Activated T-helper 2 cell treated with anti-CD3 and anti-CD28 coated beads, Interferon-gamma antibody, Interleukin-2, Interleukin-4, amounts not matched to agents 10 μg/mL and 5 μg/mL and 100 μg/mL, durations not matched to agents 14 hours and 24 hours and 36 hours (primary cell): ENCODE measurements around the gene PCDHGA12. TPM values are rescaled to one million over a fixed set of nuclear protein-coding genes. Genes with fewer than 3 reads are reported as not detected.
"Not testable (repeated sequence)": the region's sequence is repeated elsewhere in the genome, so short reads cannot be mapped to it uniquely, and the experiment has no call there.

Experiments
- DNase-seq: peaks from one replicate; pipeline ENCODE4 v3.0.0; 2021; ENCODE audit warnings: low spot score
- H3K27ac Mint-ChIP-seq: one replicate; pipeline ENCODE4 v1.8.0; 2021; ENCODE audit warnings: mixed read lengths
- H3K27me3 Mint-ChIP-seq: one replicate; pipeline ENCODE4 v1.8.0; 2021; ENCODE audit warnings: low read depth, mixed read lengths
- H3K36me3 Mint-ChIP-seq: one replicate; pipeline ENCODE4 v1.8.0; 2021; ENCODE audit warnings: low read depth, mixed read lengths
- H3K4me1 Mint-ChIP-seq: one replicate; pipeline ENCODE4 v1.8.0; 2021; ENCODE audit warnings: low read depth, mixed read lengths
- H3K4me3 Mint-ChIP-seq: one replicate; pipeline ENCODE4 v1.8.0; 2021; ENCODE audit warnings: low read depth, mild to moderate bottlenecking, moderate library complexity, mixed read lengths
- H3K9me3 Mint-ChIP-seq: one replicate; pipeline ENCODE4 v1.8.0; 2021; ENCODE audit warnings: mixed read lengths
- intact Hi-C: fragments of 100-400 bp; cut with micrococcal nuclease; formaldehyde crosslinking; loops from one replicate; pipeline ENCODE4 v1.15.1; 2023
- total RNA-seq: library from RNA; stranded (reverse); gene quantifications from 2 replicates; pipeline ENCODE4 v1.2.3, GENCODE V29; 2022

The PCDHGA12 gene
- total RNA-seq, 1 donor from 2014 or later = 0.16 TPM

DNA sequence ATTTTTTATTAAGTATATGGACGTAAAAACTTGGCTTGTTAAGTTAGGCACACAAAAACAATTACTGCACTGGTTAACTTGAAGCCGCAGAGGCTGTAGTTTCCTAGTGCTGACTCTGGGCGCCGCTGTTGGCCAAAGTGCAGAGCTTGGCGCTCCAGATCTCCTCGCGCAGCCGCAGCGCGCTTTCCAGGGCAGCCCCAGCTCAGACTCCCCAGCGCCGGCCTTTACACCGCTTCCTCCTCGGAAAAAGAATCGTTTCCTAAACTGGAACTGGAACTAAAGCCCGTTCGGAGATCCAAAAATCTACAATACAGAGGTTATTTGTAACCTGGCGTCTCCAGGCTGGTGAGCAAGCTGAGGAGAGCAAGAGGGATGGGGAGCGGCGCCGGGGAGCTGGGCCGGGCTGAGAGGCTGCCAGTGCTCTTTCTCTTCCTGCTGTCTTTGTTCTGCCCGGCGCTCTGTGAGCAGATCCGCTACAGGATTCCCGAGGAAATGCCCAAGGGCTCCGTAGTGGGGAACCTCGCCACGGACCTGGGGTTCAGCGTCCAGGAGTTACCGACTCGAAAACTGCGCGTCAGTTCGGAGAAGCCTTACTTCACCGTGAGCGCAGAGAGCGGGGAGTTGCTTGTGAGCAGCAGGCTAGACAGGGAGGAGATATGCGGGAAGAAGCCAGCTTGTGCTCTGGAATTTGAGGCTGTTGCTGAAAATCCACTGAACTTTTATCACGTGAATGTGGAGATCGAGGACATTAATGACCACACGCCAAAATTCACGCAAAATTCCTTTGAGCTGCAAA is 32.4 kb upstream of the PCDHGA12 start, which contains the start of gene PCDHGB5:
TSS of gene PCDHGB5 (plus strand) at position 192 of the 796 bp plus-strand sequence. CDS start at position 373, 181 bp downstream.
- H3K27ac Mint-ChIP-seq, H3K36me3 Mint-ChIP-seq, intact Hi-C loops, H3K4me1 Mint-ChIP-seq: not testable (repeated sequence)
- H3K4me3 Mint-ChIP-seq = peak within 1 kb of the TSS; percentile 55
- H3K27me3 Mint-ChIP-seq = peaks cover 22% of the 10 kb centered on the region
- peak; percentile 31 for DNase-seq
- peaks cover 36% of the 10 kb centered on the region for H3K9me3 Mint-ChIP-seq

DNA sequence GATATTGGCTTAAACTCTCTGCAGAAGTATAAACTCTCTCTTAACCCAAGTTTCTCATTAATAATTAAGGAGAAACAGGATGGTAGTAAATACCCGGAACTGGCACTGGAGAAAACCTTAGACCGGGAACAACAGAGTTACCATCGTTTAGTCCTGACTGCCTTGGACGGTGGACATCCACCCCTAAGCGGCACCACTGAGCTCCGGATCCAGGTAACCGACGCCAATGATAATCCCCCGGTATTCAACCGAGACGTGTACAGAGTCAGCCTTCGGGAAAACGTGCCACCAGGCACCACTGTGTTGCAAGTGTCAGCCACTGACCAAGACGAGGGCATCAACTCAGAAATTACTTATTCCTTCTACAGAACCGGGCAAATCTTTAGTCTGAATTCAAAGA is 31.7 kb upstream of the PCDHGA12 start:
- H3K27me3 Mint-ChIP-seq = peaks cover 23% of the 10 kb centered on the region
- intact Hi-C loops = no loop called here

DNA sequence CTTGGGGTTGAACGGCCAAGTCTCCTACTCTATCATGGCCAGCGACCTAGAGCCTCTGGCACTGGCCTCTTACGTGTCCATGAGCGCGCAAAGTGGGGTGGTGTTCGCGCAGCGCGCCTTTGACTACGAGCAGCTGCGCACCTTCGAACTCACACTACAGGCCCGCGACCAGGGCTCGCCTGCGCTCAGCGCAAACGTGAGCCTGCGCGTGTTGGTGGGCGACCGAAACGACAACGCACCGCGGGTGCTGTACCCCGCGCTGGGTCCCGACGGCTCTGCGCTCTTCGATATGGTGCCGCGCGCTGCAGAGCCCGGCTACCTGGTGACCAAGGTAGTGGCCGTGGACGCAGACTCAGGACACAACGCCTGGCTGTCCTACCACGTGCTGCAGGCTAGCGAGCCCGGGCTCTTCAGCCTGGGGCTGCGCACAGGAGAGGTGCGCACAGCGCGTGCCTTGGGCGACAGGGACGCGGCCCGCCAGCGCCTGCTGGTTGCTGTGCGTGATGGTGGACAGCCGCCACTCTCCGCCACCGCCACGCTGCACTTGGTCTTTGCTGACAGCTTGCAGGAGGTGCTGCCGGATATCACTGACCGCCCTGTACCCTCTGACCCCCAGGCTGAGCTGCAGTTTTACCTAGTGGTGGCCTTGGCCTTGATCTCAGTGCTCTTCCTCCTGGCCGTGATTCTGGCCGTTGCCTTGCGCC is 30.6 kb upstream of the PCDHGA12 start:
- no peak overlapping the region for H3K4me3 Mint-ChIP-seq
- intact Hi-C loops = no loop called here
- no peaks in the 10 kb centered on the region for H3K4me1 Mint-ChIP-seq

More for the DNA sequence above, 31.7 kb upstream of the PCDHGA12 start:
- Mint-ChIP-seq H3K4me1 (no peaks in the 10 kb centered on the region), H3K4me3 (no peak overlapping the region), H3K27ac (no peak overlapping the region), H3K36me3 (no peaks in the 10 kb centered on the region), H3K9me3 (peaks cover 35% of the 10 kb centered on the region)
- DNase-seq = no peak

DNA sequence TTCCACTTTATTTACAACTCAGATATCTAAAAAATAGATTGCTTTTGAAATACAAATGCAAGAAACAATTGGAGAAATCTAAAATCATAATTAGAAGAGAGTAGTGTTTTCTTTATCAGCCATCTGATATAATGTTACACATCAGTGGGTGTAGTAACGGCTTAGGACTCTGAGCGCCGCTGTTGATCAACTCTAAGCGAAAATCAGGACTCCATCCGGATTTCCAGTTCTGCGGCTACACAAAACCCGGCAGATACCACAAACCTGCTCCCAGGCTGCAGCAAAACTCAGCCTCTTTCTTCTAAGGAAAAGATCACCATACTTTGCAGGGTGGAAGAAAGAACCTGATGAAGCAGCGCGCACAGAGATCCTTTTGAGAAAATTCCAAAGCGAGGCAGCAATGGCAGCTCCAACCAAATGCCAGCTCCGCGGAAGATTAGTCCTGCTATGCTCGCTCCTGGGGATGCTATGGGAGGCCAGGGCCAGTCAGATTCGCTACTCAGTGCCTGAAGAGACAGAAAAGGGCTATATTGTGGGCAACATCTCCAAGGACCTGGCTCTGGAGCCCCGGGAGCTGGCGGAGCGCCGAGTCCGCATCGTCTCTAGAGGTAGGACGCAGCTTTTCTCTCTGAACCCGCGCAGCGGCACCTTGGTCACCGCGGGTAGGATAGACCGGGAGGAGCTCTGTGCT is 27.6 kb upstream of the PCDHGA12 start, which contains the start of gene PCDHGA9:
TSS of gene PCDHGA9 (plus strand) at position 226 of the 691 bp plus-strand sequence. CDS start at position 401, 175 bp downstream.
- peaks cover 29% of the 10 kb centered on the region for H3K9me3 Mint-ChIP-seq
- DNase-seq = no peak
- H3K36me3 Mint-ChIP-seq = no peaks in the 10 kb centered on the region
- peaks cover 30% of the 10 kb centered on the region for H3K27me3 Mint-ChIP-seq
- intact Hi-C loops = no loop called here
- H3K4me1 Mint-ChIP-seq = no peaks in the 10 kb centered on the region
- H3K4me3 Mint-ChIP-seq = no peak within 1 kb of the TSS
- no peak within 1 kb of the TSS for H3K27ac Mint-ChIP-seq

More for the DNA sequence above, 30.6 kb upstream of the PCDHGA12 start:
- H3K36me3 Mint-ChIP-seq = no peaks in the 10 kb centered on the region
- H3K27ac Mint-ChIP-seq = no peak overlapping the region
- peaks cover 25% of the 10 kb centered on the region for H3K27me3 Mint-ChIP-seq
- H3K9me3 Mint-ChIP-seq = peaks cover 30% of the 10 kb centered on the region
- DNase-seq = no peak

DNA sequence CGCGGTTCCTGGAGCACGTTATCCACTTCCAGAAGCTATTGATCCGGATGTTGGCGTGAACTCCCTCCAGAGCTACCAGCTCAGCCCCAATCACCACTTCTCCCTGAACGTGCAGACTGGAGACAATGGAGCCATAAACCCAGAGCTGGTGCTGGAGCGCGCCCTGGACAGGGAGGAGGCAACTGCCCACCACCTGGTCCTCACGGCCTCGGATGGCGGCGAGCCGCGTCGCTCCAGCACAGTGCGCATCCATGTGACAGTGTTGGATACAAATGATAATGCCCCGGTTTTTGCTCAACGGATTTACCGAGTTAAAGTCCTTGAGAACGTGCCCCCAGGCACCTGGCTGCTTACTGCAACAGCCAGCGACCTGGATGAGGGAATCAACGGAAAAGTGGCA is 26.9 kb upstream of the PCDHGA12 start:
- DNase-seq = no peak
- H3K27me3 Mint-ChIP-seq = peaks cover 36% of the 10 kb centered on the region
- peaks cover 2% of the 10 kb centered on the region for H3K4me1 Mint-ChIP-seq
- H3K9me3 Mint-ChIP-seq = peaks cover 30% of the 10 kb centered on the region
- intact Hi-C loops = no loop called here
- no peak overlapping the region for H3K4me3 Mint-ChIP-seq
- peaks cover 2% of the 10 kb centered on the region for H3K36me3 Mint-ChIP-seq
- H3K27ac Mint-ChIP-seq = no peak overlapping the region

DNA sequence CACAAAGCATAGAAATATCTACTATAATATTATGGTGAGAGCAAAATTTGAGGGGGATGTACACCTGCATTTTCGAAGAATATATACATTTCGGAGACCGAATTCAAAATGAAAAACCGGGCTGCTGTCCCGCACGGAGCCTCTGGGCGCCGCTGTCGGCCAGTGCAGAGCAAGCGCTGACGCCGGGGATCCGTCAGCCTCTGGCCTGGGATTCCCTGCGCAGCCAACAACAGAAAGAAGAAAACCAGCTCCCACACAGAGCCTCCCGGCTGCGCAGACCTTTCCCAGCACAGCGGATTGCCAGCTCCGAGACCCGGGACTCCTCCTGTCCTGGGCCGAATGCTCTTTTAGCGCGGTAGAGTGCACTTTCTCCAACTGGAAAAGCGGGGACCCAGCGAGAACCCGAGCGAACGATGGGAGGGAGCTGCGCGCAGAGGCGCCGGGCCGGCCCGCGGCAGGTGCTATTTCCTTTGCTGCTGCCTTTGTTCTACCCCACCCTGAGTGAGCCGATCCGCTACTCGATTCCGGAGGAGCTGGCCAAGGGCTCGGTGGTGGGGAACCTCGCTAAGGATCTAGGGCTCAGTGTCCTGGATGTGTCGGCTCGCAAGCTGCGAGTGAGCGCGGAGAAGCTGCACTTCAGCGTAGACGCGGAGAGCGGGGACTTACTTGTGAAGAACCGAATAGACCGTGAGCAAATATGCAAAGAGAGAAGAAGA is 22.4 kb upstream of the PCDHGA12 start, which contains the start of gene PCDHGB6:
TSS of gene PCDHGB6 (plus strand) at position 232 of the 716 bp plus-strand sequence. CDS start at position 414, 182 bp downstream.
- H3K27ac Mint-ChIP-seq, DNase-seq, H3K4me1 Mint-ChIP-seq: not testable (repeated sequence)
- intact Hi-C loops = loop anchor here (5.0 kb wide), 1 partner anchor 171 kb away; no protein-coding TSS in a partner anchor
- peaks cover 40% of the 10 kb centered on the region for H3K27me3 Mint-ChIP-seq
- peaks cover 10% of the 10 kb centered on the region for H3K36me3 Mint-ChIP-seq
- H3K4me3 Mint-ChIP-seq = peak within 1 kb of the TSS; percentile 55
- peaks cover 23% of the 10 kb centered on the region for H3K9me3 Mint-ChIP-seq

DNA sequence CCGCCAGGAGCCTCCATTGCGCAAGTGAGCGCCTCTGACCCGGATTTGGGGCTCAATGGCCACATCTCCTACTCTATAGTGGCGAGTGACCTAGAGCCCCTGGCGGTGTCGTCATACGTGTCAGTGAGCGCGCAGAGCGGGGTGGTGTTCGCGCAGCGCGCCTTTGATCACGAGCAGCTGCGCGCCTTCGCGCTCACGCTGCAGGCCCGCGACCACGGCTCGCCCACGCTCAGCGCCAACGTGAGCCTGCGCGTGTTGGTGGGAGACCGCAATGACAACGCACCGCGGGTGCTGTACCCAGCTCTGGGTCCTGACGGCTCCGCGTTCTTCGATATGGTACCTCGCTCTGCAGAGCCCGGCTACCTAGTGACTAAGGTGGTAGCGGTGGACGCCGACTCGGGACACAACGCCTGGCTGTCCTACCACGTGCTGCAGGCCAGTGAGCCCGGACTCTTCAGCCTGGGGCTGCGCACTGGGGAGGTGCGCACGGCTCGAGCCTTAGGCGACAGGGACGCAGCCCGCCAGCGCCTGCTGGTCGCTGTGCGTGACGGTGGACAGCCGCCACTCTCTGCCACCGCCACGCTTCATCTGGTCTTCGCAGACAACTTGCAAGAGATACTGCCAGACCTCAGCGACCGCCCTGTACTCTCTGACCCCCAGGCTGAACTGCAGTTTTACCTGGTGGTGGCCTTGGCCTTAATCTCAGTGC is 20.6 kb upstream of the PCDHGA12 start:
- H3K4me1 Mint-ChIP-seq = peaks cover 16% of the 10 kb centered on the region
- peaks cover 13% of the 10 kb centered on the region for H3K36me3 Mint-ChIP-seq
- no peak for DNase-seq
- intact Hi-C loops = loop anchor here (5.0 kb wide), 1 partner anchor 172 kb away; no protein-coding TSS in a partner anchor
- H3K27ac Mint-ChIP-seq = no peak overlapping the region
- H3K9me3 Mint-ChIP-seq = peaks cover 24% of the 10 kb centered on the region
- no peak overlapping the region for H3K4me3 Mint-ChIP-seq
- H3K27me3 Mint-ChIP-seq = peaks cover 51% of the 10 kb centered on the region

DNA sequence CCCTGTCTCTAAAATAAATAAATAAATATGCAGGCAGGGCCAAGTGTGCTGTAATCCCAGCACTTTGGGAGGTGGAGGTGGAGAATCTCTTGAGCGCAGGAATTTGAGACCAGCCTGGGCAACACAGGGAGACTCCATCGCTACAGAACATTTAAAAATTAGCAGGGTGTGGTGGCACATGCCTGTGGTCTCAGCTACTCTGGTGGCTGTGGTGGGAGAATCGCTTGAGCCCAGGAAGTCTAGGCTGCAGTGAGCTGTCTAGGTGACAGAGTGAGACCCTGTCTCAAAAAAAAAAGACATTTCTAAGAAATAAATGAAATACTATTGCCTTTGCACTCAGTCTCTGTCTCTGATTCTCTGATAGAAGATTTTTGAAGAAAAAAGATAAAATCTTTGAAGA is 18.7 kb upstream of the PCDHGA12 start:
- Mint-ChIP-seq H3K36me3 (peaks cover 13% of the 10 kb centered on the region), H3K27me3 (peaks cover 61% of the 10 kb centered on the region)
- intact Hi-C loops = no loop called here

DNA sequence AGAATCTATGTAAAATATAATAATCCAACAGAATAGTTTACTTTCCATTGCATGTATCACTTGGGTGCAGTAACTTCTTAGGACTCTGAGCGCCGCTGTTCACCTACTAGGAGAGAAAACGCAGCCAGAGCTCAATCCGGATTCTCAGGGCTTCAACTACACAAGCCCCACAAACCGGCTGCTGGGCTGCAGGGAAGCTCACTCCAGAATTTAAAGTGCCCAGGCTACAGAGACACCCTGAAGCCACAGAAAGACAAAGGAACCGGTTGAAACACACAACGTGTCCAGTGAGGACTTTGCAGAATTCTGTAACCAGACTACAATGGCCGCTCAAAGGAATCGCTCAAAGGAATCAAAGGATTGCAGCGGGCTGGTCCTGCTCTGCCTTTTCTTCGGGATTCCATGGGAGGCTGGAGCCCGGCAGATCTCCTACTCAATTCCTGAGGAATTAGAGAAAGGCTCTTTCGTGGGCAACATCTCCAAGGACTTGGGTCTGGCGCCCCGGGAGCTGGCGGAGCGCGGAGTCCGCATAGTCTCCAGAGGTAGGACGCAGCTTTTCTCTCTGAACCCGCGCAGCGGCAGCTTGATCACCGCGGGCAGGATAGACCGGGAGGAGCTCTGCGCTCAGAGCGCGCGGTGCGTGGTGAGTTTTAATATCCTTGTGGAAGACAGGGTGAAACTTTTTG is 17.3 kb upstream of the PCDHGA12 start, which contains the start of gene PCDHGA10:
TSS of gene PCDHGA10 (plus strand) at position 134 of the 686 bp plus-strand sequence. CDS start at position 323, 189 bp downstream.
- Mint-ChIP-seq H3K36me3 (peaks cover 16% of the 10 kb centered on the region), H3K27ac (no peak within 1 kb of the TSS)
- DNase-seq = no peak

More for the DNA sequence above, 18.7 kb upstream of the PCDHGA12 start:
- peaks cover 16% of the 10 kb centered on the region for H3K4me1 Mint-ChIP-seq
- H3K4me3 Mint-ChIP-seq = no peak overlapping the region
- no peak overlapping the region for H3K27ac Mint-ChIP-seq
- peaks cover 24% of the 10 kb centered on the region for H3K9me3 Mint-ChIP-seq
- DNase-seq = no peak

DNA sequence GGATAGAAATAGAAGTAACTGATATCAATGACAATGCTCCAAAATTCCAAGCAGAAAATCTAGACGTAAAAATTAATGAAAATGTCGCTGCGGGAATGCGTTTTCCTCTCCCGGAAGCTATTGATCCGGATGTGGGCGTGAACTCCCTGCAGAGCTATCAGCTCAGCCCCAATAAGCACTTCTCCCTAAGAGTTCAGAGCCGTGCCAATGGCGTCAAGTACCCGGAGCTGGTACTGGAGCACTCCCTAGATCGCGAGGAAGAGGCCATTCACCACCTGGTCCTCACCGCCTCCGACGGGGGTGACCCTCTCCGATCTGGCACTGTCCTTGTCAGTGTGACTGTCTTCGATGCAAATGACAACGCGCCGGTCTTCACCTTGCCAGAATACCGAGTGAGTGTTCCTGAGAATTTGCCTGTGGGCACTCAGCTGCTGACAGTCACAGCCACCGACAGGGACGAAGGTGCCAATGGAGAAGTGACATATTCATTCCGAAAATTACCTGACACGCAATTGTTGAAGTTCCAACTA is 16.7 kb upstream of the PCDHGA12 start:
- no peak overlapping the region for H3K27ac Mint-ChIP-seq
- peak overlapping the region; percentile 82 for H3K4me3 Mint-ChIP-seq
- H3K27me3 Mint-ChIP-seq = peaks cover 62% of the 10 kb centered on the region
- intact Hi-C loops = loop anchor here (2.0 kb wide), 1 partner anchor 99 kb away; no protein-coding TSS in a partner anchor
- peaks cover 21% of the 10 kb centered on the region for H3K9me3 Mint-ChIP-seq
- H3K36me3 Mint-ChIP-seq = peaks cover 16% of the 10 kb centered on the region
- H3K4me1 Mint-ChIP-seq = peaks cover 19% of the 10 kb centered on the region
- no peak for DNase-seq

More for the DNA sequence above, 17.3 kb upstream of the PCDHGA12 start, which contains the start of gene PCDHGA10:
- intact Hi-C loops = loop anchor here (2.0 kb wide), 1 partner anchor 100 kb away; no protein-coding TSS in a partner anchor
- Mint-ChIP-seq H3K4me1 (peaks cover 18% of the 10 kb centered on the region), H3K27me3 (peaks cover 60% of the 10 kb centered on the region), H3K4me3 (peak within 1 kb of the TSS; percentile 82), H3K9me3 (peaks cover 18% of the 10 kb centered on the region)
